ENCODE data around the gene WDSUB1. TPM values are rescaled to one million over a fixed set of nuclear protein-coding genes. Genes with fewer than 3 reads are reported as not detected.

Gene WDSUB1
- polyA plus RNA-seq, 1 of the 3 experiments (the other 2 are of a cell fraction) = 5.3 TPM

DNA sequence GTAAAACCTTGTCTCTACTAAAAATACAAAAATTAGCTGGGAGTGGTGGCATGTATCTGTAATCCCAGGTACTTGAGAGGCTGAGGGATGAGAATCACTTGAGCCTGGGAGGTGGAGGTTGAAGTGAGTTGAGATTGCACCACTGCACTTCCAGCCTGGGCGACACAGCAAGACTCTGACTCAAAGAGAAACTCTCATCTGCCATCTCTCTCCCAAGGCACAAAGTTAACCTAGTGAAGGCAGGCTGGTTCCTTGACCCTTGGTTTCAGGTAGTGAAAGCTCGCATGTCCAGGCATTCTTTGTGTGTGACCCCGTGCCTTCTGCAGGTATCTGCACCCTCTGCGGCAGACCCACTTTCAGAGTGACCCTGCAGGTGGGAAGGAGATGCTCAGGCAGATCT, 100.0 kb downstream of the WDSUB1 start (continued):
- no peak for TF ChIP-seq CHD2 (IDR thresholded peaks at IDR 0.05; ENCODE audit: low read length, partially characterized antibody)

Small RNA genes lying within 50 kb of the gene (small RNA-seq; reads per million reads assigned to genes)
- gene MIR6888 = 0 to 0.39 (median 0) reads per million in 7 experiments
